MM.1S (cell line): ENCODE results near the gene POLD2.

Experiments used
- CTCF ChIP-seq: fragments of 300-600 bp; sonication (generic); IDR thresholded peaks from 2 replicates; pipeline ENCODE4 v1.5.1; 2016; ENCODE audit warnings: antibody characterized with exemption, low read length, mixed read lengths
- EZH2 ChIP-seq: fragments of 300-600 bp; sonication (generic); optimal IDR thresholded peaks from 2 replicates; pipeline ENCODE3; 2017; ENCODE audit warnings: low read depth, mild to moderate bottlenecking, antibody characterized with exemption, low read length, mixed read lengths
- EZH2phosphoT487 ChIP-seq: fragments of 300-600 bp; sonication (generic); IDR thresholded peaks from 2 replicates; pipeline ENCODE4 v1.6.1; 2018; ENCODE audit warnings: antibody characterized with exemption, low read length

DNA sequence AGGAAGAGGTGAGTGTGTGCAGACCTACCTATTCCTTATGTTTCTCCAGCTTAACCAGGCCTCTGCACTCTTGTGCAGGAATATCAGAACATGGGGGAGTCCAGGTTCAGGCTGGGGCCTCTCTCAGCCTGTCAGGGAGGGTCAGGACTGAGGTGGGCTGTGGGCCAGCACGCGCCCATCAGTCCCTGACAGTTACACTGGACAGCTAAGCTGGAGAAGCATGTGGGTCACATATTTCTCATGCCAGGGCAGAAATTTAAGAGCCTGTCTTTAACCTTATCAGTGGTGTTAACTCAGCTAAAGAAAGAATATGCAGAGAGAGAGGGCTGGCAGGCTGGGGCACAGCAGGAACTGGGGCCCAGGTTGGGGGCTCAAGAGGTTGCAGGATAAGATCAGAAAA is 8.7 kb upstream of the POLD2 start:
- no peak for TF ChIP-seq CTCF
- TF ChIP-seq EZH2: no peak
- TF ChIP-seq EZH2phosphoT487: no peak
